ENCODE measurements around the gene OGDHL. TPM values are rescaled to one million over a fixed set of nuclear protein-coding genes. Genes with fewer than 3 reads are reported as not detected.

The OGDHL gene
- total RNA-seq, 1 donor from 2014 or later = 4.5 TPM

DNA sequence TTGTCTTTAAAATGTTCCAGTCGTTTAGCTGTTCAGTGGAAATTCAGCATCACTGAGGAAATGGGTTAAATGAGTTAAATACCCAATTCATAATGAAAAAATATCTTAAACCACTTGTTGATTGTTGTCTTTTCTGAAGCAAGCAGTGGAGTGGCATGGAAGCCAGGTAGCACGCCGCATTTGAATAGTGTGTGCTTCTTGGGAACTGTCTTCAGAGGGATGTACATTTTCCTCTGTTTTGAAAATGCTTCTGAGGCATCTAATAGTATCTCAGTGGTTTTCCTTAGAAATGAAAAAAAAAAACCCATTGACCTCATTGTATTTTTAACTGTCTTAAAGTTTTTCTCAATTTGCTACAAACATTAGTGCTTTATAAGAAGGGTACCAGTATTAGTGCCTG, 54.5 kb downstream of the OGDHL start:
- H3K4me1 ChIP-seq = no peaks in the 10 kb centered on the region
- H3K27me3 ChIP-seq (ENCODE audit: low read depth) = peaks cover 50% of the 10 kb centered on the region
- no peak overlapping the region for H3K4me3 ChIP-seq
- intact Hi-C loops (cut with micrococcal nuclease) = no loop called here
- H3K9me3 ChIP-seq (replicated peaks) = peaks cover 16% of the 10 kb centered on the region
- no peak for DNase-seq
- H3K27ac ChIP-seq (replicated peaks) = no peak overlapping the region
- TF ChIP-seq, protein P1, sequence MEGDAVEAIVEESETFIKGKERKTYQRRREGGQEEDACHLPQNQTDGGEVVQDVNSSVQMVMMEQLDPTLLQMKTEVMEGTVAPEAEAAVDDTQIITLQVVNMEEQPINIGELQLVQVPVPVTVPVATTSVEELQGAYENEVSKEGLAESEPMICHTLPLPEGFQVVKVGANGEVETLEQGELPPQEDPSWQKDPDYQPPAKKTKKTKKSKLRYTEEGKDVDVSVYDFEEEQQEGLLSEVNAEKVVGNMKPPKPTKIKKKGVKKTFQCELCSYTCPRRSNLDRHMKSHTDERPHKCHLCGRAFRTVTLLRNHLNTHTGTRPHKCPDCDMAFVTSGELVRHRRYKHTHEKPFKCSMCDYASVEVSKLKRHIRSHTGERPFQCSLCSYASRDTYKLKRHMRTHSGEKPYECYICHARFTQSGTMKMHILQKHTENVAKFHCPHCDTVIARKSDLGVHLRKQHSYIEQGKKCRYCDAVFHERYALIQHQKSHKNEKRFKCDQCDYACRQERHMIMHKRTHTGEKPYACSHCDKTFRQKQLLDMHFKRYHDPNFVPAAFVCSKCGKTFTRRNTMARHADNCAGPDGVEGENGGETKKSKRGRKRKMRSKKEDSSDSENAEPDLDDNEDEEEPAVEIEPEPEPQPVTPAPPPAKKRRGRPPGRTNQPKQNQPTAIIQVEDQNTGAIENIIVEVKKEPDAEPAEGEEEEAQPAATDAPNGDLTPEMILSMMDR (IDR thresholded peaks at IDR 0.05; ENCODE audit: borderline replicate concordance) = no peak
- no peaks in the 10 kb centered on the region for H3K36me3 ChIP-seq

GRCh38 chr10:49700997-49701396, 61.1 kb downstream of the OGDHL start:
- Histone ChIP-seq H3K4me3 (no peak overlapping the region), H3K9me3 (replicated peaks) (peaks cover 14% of the 10 kb centered on the region), H3K27me3 (ENCODE audit: low read depth) (peaks cover 56% of the 10 kb centered on the region), H3K4me1 (no peaks in the 10 kb centered on the region), H3K36me3 (no peaks in the 10 kb centered on the region), H3K27ac (replicated peaks) (no peak overlapping the region)
- intact Hi-C loops (cut with micrococcal nuclease) = no loop called here
- TF ChIP-seq, protein P1 (IDR thresholded peaks at IDR 0.05; ENCODE audit: borderline replicate concordance) = no peak
- DNase-seq = no peak

GRCh38 chr10:49700211-49700610, 61.9 kb downstream of the OGDHL start:
- Histone ChIP-seq H3K36me3 (no peaks in the 10 kb centered on the region), H3K4me3 (no peak overlapping the region), H3K4me1 (no peaks in the 10 kb centered on the region), H3K9me3 (replicated peaks) (peaks cover 7% of the 10 kb centered on the region), H3K27me3 (ENCODE audit: low read depth) (peaks cover 60% of the 10 kb centered on the region), H3K27ac (replicated peaks) (no peak overlapping the region)
- no peak for DNase-seq
- intact Hi-C loops (cut with micrococcal nuclease) = no loop called here
- TF ChIP-seq, protein P1 (IDR thresholded peaks at IDR 0.05; ENCODE audit: borderline replicate concordance) = no peak

GRCh38 chr10:49698679-49699078, 63.4 kb downstream of the OGDHL start:
- H3K36me3 ChIP-seq = no peaks in the 10 kb centered on the region
- no peak for DNase-seq
- H3K27me3 ChIP-seq (ENCODE audit: low read depth) = peaks cover 76% of the 10 kb centered on the region
- H3K4me3 ChIP-seq = no peak overlapping the region
- no peak overlapping the region for H3K27ac ChIP-seq (replicated peaks)
- intact Hi-C loops (cut with micrococcal nuclease) = no loop called here
- TF ChIP-seq, protein P1 (IDR thresholded peaks at IDR 0.05; ENCODE audit: borderline replicate concordance) = no peak
- no peaks in the 10 kb centered on the region for H3K9me3 ChIP-seq (replicated peaks)
- H3K4me1 ChIP-seq = no peaks in the 10 kb centered on the region

- H3K36me3 ChIP-seq = no peaks in the 10 kb centered on the region
- TF ChIP-seq, protein P1 (IDR thresholded peaks at IDR 0.05; ENCODE audit: borderline replicate concordance) = no peak
- no peaks in the 10 kb centered on the region for H3K4me1 ChIP-seq
- no peak for DNase-seq
- H3K27ac ChIP-seq (replicated peaks) = no peak overlapping the region
- peaks cover 83% of the 10 kb centered on the region for H3K27me3 ChIP-seq (ENCODE audit: low read depth)
- H3K4me3 ChIP-seq = no peak overlapping the region
- intact Hi-C loops (cut with micrococcal nuclease) = no loop called here
- H3K9me3 ChIP-seq (replicated peaks) = no peaks in the 10 kb centered on the region
These were observed 65.8 kb downstream of the OGDHL start for GRCh38 chr10:49696311-49696710.

DNA sequence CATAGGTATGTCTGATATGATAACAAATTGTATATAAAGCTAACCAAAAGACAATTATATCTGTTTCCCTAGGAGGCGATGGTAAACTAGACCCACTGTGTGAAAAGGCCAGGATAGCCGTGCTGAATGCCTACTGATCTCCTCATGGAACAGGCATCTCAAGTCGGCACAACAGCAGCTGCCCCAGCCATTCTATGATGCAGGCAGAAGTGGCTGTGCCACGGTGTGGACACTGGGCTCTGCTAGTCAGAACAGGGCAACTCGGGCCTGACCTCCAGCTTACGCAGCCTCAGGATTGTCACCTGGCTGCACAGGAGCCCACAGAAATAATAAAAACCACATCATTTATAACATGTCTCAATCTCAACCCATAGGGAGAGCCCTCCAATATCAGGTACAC, 67.7 kb downstream of the OGDHL start:
- Histone ChIP-seq H3K9me3 (replicated peaks) (no peaks in the 10 kb centered on the region), H3K27ac (replicated peaks) (no peak overlapping the region), H3K36me3 (no peaks in the 10 kb centered on the region), H3K4me1 (no peaks in the 10 kb centered on the region), H3K27me3 (ENCODE audit: low read depth) (peaks cover 83% of the 10 kb centered on the region), H3K4me3 (no peak overlapping the region)
- DNase-seq = no peak
- TF ChIP-seq, protein P1 (IDR thresholded peaks at IDR 0.05; ENCODE audit: borderline replicate concordance) = no peak
- intact Hi-C loops (cut with micrococcal nuclease) = no loop called here

Measured in left ventricle myocardium inferior (tissue), 1 donor.